Activated naive CD4-positive, alpha-beta T cell (primary cell): ENCODE measurements around the gene NF1.
"Not testable (repeated sequence)": the region's sequence is repeated elsewhere in the genome, so short reads cannot be mapped to it uniquely, and the experiment has no call there.

Source experiments
- DNase-seq, 4 experiments: peaks; one replicate each; lab custom pipeline; 2025; lab: John Stamatoyannopoulos, UW

NF1 gene, protein sequence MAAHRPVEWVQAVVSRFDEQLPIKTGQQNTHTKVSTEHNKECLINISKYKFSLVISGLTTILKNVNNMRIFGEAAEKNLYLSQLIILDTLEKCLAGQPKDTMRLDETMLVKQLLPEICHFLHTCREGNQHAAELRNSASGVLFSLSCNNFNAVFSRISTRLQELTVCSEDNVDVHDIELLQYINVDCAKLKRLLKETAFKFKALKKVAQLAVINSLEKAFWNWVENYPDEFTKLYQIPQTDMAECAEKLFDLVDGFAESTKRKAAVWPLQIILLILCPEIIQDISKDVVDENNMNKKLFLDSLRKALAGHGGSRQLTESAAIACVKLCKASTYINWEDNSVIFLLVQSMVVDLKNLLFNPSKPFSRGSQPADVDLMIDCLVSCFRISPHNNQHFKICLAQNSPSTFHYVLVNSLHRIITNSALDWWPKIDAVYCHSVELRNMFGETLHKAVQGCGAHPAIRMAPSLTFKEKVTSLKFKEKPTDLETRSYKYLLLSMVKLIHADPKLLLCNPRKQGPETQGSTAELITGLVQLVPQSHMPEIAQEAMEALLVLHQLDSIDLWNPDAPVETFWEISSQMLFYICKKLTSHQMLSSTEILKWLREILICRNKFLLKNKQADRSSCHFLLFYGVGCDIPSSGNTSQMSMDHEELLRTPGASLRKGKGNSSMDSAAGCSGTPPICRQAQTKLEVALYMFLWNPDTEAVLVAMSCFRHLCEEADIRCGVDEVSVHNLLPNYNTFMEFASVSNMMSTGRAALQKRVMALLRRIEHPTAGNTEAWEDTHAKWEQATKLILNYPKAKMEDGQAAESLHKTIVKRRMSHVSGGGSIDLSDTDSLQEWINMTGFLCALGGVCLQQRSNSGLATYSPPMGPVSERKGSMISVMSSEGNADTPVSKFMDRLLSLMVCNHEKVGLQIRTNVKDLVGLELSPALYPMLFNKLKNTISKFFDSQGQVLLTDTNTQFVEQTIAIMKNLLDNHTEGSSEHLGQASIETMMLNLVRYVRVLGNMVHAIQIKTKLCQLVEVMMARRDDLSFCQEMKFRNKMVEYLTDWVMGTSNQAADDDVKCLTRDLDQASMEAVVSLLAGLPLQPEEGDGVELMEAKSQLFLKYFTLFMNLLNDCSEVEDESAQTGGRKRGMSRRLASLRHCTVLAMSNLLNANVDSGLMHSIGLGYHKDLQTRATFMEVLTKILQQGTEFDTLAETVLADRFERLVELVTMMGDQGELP (N-terminal part only)

DNA sequence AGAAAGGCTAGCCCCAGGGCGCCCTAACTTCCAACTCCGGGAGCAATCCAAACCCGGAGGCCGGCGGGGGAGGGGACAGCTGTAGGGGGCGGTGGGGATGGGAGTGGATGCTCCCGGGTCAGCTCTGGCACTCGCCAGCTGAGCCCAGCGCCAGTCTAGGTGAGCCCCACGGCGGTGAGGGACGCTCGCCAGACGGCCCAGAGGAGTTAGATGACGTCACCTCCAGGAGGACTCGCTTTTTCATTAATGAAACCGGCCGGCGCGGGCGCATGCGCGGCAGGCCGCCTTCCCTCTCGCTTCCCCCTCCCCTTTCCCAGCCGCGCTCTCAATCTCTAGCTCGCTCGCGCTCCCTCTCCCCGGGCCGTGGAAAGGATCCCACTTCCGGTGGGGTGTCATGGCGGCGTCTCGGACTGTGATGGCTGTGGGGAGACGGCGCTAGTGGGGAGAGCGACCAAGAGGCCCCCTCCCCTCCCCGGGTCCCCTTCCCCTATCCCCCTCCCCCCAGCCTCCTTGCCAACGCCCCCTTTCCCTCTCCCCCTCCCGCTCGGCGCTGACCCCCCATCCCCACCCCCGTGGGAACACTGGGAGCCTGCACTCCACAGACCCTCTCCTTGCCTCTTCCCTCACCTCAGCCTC, at the start of gene NF1:
Gene NF1, plus strand, starts transcription at position 378 of the 636 bp plus-strand sequence. CDS start 333 bp downstream, outside the sequence.
- DNase-seq, result peak; percentile 45 to 62 (median 58)

DNA sequence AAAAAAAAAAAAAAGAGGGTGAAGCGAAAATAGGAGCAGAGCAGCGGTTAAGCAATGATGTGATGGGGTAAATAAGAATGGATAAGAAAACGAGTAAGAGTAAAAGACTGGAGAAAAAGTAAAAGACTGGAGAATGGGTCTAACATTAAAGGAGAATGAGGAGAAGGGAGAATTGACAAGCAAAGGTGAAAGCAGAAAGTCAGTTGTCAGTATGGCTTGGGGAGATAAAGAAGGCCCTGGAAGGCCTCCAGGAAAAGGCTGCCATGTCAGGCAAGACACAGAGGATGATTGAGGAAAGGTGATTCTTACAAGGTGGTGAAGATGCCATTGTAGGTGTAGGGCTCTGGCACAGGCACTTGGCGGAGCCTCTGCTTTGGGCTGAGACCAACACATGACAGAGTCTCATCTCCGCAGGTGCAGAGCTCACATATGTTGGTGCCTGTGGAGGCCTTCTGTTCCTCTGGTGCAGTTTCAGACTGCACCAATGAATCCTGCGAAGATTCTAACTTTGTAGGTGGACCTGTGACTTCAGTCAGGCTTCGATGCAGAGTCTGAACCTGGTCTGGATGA, 47.8 kb upstream of the NF1 start:
- not testable (repeated sequence) for DNase-seq

DNA sequence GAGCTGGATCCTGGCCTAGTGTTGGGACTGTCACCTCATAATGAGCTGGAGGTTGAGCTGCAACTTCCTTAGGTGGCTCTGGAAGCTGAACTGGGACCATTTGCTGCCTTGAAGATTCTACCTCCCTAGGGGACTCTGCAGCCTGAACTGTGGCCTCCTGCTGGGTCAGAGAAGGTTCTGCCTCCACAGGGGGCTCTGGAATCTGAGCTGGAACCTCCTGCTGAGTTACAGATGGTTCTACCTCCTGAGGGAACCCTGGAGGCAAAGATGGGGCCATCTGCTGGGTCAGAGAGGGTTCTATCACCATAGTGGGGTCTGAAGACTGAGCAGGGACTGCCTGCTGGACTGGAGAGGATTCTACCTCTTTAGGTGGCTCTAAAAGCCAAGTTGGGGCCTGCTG, 46.6 kb upstream of the NF1 start:
- no peak for DNase-seq

DNA sequence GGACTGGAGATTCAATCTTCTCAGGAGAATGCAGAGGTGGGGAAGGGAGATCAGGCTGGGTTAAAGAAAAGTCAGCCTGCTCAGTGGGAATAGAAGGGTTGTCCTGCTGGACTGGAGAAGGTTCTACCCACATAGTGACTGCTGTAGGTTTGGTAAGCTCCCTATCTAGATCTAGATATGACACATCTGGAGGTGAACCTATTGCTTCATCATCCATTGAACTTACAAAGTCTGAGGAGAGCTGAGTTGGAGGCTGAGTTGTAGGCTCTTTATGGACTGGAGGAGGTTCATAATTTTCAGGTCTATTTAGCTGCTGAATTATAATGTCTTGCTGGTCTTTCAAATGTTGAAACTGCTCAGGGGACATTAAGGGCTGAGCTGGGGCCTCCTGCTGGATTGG, 46.0 kb upstream of the NF1 start:
- no peak for DNase-seq

DNA sequence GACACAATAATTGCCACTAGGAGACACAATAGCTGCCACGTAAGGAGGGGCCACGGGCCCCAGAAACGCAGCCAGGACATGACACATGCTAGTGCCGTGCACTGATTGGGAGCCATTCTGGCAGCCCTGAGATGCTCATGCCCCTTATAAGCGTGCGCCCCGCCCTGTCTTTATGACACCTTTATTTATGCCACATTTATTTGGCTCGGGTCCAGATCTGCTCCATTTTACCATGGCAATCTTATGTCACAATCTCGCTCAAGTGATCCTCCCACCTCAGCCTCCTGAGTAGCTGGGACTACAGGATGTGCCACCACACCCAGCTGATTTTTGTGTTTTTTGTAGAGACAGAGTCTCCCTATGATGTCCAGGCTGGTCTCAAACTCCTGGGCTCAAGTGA, 43.8 kb upstream of the NF1 start:
- no peak for DNase-seq

DNA sequence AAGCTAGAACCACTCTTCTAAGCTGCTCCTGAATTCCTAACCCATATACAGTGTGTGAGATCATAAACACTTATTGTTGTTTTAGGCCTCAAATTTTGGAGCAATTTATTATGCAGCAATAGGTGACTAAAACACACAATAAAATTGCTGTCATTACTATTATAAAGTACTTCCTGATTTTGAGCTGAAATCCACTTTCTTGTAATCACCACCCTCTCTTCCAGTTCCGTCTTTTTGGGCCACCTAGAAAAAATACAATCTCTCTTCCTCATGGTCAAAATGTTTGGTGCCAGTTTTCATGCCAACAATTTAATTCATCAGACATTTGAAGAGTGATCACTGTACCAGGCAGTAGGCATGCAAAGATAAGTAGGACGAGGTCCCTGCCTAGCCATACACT, 43.3 kb upstream of the NF1 start:
- DNase-seq, result no peak

DNA sequence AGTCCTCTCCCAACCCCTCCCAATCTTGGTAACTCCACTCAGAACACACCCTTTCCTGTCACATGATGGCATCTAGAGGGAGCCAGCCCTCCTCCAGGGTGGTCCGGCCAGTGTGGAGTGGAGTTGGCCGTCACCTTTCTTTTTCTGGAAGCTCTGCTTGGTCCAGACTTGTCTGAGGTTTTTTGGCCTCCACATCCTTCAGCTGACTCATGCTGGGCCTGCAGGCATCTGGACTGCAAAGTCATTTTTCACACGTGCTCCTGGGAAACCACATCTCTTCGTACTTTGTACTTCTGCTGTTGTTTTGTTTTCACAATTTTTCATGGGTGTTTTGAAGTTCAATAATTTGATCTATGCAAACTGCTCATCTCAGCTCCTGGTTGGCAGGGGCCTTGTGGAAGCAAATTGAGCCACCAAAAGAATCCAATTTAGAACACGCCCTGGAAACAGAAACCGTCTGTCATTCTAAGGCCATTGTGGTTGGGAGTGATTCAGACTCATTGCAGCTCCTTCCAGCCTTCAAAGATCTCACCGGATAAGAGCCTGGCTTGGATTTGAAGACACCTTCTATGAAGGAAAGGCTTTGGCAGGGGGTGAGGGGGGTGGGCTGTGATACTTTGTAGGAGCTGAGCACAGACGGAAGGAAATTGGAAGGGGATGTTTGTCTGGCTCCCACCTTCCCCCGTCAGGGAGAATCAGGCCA, 42.4 kb upstream of the NF1 start:
- no peak for DNase-seq

DNA sequence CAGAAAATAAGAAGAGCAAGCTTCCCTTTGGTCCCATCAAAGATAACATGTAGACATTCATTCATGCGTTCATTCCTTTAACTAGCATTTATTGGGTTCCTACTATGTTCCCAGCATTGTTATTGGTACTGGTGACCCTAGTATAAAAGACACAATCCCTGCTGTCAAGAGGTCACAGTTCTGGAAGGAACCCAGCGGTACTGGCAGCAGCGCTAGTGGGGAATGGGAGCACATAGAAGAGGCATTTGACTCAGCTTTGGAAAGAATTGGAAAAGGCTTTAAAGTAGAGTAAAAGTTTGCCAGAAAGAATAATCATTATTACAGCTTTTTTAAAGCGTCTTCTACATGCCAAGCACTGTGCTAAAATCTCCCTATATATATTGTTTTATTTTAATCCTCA, 41.7 kb upstream of the NF1 start:
- no peak for DNase-seq

DNA sequence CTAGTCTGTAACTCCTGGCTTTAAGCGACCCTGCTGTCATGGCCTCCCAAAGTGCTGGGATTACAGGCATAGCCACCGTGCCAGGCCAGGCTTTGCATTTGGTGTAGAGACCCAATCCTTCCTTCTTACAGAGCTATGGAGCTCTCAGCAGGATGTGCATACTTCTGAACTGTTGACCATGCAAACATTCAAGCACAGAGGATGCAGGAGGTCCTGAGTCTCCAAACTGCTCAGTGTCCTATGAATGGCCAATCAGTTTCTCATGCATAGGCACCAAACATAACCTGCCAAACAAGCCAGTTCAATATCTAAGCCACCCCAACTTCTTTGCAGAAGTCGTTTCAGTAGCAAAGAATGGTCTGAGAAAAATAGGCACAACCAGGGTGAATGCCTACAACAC, 40.0 kb upstream of the NF1 start:
- no peak for DNase-seq

DNA sequence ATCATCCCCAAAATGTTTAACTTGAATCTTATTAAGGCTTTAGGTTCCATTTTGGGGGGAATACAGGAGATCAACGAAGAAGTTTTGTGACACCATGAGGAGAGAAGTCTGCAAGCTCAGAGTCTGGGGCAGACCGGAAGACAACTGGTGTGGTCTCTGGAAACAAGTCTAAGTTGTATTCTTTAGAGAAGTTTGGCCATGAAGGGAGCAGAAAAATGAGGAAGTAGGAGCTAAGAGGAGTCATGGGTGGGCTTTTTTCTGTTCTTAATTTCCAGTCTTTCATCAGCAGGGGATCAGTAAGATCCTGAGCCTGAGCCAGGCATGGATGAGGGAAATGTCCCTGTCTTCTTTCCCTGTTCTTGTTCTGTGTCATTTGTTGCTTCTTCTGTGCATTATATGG, 35.8 kb upstream of the NF1 start:
- no peak for DNase-seq

DNA sequence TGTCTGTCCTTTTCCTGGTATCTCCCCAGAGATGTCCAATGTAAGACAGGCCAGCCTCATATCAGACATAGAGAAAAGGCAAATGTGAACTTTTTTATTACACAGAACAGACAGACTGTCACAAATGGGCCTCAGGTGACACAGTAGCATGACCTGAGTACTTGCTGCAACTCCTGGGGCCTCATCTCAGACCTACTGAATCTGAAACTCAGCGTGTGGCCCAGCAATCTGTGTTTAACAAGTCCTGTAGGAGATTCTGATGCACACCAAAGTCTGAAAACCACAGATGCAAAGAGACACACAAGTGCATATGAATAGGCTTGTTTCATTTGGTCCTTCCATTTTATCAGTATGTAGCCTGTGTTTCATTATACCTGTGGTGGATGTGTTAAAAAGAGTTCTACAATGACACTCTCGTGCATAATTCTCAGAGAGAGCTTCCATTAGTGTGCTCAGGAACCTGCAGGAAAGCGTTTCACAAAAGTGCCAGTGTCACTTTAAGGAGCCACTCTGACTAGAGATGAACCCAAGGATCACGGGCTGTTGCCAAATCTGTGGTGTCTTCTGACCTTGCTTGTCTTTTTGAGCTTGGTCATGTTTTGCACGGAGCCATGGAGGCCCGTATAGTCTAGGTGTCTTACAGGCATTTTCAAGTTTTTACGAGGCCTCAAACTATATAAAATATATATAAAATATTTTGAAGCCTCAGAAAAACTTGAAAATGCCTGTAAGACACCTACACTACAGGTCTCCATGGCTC, 33.8 kb upstream of the NF1 start:
- DNase-seq, result no peak

DNA sequence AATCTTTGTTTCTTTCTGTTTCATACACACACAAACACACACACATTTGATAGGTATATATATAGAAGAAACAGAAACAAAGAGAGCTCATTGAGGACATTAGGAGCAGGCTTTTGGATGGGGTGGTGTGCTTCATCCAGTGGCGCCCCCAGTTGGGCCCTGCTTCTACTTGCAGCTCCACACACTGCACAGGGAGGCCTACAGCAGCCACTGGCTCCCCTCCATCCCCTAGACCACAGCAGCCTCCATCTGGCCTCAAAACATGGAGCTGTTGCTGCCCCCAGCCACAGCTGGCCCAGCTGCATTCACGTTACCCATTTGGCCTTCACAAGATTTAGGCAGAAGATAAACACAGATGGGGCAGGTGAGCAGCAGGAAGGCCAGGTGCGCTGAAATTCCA, 33.1 kb upstream of the NF1 start:
- no peak for DNase-seq

DNA sequence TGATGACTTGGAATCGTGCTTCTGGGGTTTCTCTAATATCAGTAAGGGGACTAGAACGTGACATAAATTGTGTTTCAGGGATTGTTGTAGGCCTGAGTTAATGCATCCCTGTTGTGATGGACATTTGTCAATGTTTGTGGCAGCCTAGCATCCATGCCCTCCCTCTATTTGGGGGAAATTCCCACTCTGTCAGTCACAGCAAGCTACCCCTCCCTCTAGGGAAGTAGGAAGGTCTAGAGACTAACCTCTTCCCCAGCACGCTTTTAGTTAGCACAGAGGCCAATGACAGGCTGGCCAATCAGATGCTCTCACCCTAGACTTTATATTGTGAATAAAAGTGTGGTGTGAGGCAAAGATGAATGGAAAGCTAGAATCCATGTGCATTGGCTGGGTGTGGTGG, 32.4 kb upstream of the NF1 start:
- no peak for DNase-seq

DNA sequence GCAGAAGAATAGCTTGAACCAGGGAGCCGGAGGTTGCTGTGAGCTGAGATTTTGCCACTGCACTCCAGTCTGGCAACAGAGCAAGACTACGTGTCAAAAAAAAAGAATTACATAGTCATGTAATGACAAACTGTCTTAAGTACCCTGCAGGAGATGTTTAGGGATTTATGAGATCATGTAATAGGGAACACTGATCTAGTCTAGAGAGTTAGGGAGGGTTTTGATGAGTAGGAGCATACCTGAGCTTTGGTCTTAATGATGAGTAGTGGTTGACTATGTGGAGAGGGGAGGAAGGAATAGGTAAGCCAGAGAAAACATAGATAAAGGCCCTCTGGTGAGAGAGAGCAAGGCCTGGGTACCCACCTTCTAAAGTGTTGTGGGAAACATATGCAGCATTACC, 30.1 kb upstream of the NF1 start:
- DNase-seq, result no peak

DNA sequence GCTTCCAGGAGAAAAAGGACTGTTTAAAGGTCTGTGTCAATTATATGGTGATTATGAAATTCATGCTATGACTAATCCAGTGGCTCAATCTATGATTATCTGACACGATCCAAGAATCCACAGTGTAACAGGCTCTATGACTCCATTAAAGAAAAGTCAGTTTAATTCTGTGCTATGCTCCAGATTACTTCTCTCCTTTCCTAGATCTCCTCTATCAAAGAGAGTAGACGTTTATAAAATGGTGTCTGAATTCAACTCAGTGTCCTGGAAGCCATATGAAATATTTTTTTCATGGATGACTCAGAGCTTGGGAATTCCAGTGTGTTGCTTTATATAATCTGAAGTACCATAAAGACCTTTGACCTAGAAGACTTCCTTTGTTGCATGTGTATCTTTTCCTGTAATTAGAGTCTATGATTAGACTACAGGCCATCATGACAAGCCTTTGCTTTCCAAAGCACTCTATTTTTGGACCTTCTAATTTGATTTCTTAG, 27.0 kb upstream of the NF1 start:
- DNase-seq, result no peak

DNA sequence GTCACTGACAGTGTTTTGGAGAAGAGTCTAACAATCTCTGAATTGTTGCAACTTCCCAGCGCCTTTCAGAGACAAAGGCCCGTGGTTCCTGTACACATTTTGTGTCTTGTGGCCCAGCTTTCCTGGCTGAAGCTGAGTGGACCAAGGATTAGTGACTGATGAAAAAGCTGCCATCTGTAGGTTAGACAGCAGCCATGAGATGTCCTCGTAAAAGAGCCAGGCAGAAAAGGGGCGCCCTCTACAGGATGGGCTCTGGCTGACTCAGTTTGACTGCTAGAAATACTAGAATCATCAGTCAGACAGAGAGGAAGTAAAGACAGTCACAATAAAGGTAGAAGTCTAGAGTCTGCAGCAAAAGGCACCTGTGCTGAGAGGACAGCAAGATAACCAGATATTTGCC, 26.5 kb upstream of the NF1 start:
- peak in 1 of 4 experiments; percentile 2 for DNase-seq

DNA sequence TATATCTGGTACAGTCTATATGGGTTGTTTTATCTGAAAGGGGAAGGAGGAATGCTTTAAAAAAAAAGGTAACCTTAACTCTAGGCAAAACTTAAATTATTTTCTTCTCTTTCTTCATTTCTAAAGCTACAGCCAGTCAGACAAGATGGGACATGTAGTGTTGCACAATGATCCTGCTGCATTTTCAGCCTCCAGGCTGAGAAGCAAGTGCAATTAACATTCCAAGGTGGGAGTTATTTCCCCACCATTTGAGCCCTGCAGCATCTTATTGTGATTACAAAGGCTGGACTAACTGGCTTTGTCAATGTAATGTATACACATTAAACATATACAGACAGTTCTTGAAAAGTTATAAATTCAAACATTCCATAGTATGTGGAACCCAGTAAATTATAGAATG, 22.6 kb upstream of the NF1 start:
- DNase-seq, result no peak

DNA sequence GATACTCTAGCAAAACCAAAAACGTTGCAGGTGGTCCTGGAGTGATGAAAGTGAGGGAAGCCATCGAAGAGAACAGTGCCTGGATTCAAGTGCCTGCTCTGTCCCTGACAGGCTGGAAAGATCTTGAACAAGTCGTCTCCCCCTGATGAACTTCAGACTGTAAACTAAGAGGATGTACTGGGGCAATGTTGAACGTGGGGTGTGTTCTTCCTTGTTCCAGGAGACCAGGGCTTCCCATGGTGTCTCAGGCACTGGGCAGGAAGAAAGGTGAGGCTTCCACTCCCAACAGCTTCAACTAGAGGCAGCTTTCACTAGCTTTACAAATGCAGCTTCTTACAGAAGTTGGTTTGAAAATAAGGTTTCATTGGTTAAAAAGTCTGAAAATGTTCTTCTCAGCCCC, 21.4 kb upstream of the NF1 start:
- no peak for DNase-seq

DNA sequence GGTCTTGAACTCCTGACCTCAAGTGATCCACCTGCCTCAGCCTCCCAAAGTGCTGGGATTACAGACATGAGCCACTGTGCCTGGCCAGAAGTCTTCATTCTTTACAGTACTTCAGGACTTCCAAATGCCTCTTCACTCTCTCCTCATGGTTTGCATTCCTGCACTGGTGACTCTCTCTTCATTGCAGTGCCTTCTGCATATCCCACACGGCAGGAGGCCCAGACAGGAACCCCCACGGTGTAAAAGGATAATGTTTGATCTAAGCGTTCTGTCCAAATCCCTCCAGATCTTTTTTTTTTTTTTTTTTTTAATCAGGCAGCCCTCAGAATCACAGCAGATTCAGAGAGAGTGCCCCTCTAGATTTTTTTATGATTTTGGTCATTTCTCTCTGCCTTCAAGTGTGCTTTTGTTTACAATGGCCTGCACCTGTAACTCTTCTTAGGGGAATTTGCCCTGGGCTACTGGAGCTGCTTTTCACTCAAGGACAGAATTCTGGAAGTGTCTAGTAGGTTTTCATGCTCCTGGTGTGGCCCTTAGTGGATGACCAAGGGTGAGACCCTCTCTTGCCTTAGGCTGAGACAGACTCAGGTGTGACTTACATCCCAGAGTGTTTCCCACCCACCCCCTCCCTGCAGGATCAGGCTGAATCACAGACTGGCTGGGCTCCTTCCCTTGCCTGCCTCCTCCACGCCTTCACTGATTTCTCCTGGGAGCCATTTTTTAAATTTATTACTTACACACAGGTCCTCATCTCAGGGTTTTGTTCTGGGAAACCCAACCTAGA, 19.8 kb upstream of the NF1 start:
- no peak for DNase-seq
